HCT116 (cell line): Measurements from ENCODE around the gene PLA2G2C.

ENCODE experiments used
- CBX3 ChIP-seq: IDR thresholded peaks from 2 replicates; pipeline ENCODE4 v1.6.1; 2012; ENCODE audit warnings: low read depth
- EZH2 ChIP-seq: fragments of 200-600 bp; sonication (generic); IDR thresholded peaks from 2 replicates; pipeline ENCODE4 v1.6.1; 2017; ENCODE audit warnings: antibody characterized with exemption, mixed run types
- POLR2A ChIP-seq: IDR thresholded peaks from 2 replicates; pipeline ENCODE4 v1.7.0; 2011; ENCODE audit warnings: borderline replicate concordance; ENCODE audit not compliant: insufficient read depth, insufficient read length; ENCODE audit errors: extremely low read depth
- POLR2AphosphoS5 ChIP-seq: IDR thresholded peaks from 2 replicates; pipeline ENCODE4 v1.6.1; 2011; ENCODE audit warnings: mild to moderate bottlenecking, low read depth, low read length, moderate library complexity
- RAD21 ChIP-seq: IDR thresholded peaks from 2 replicates; pipeline ENCODE4 v1.6.1; 2012; ENCODE audit warnings: low read depth, mild to moderate bottlenecking
- ZFX ChIP-seq: fragments of 450-650 bp; IDR thresholded peaks from 2 replicates; pipeline ENCODE4 v1.6.1; 2017
- ZNF274 ChIP-seq: fragments of 200-500 bp; sonication (Bioruptor generic); IDR thresholded peaks from 2 replicates; pipeline ENCODE4 v1.6.1; 2014; ENCODE audit warnings: mild to moderate bottlenecking, low read depth, low read length, inconsistent platforms
- TF ChIP-seq, protein P1 (sequence below), 3 experiments: fragments of 200-600 bp in 1 of 3; sonication (generic) in 1 of 3; IDR thresholded peaks in 2 of 3; conservative IDR thresholded peaks in 1 of 3; 2 replicates each; pipeline ENCODE4 v1.5.1; 2012 to 2017; ENCODE audit warnings: low read depth in 2 of 3, low read length in 2 of 3, antibody characterized with exemption in 1 of 3, borderline replicate concordance in 1 of 3, control low read depth in 1 of 3, mild to moderate bottlenecking in 1 of 3, mixed read lengths in 1 of 3, mixed run types in 1 of 3, moderate library complexity in 1 of 3; ENCODE audit not compliant: insufficient read depth in 1 of 3
- TF ChIP-seq, protein P2 (sequence below): IDR thresholded peaks from 2 replicates; pipeline ENCODE4 v1.6.1; 2012

DNA sequence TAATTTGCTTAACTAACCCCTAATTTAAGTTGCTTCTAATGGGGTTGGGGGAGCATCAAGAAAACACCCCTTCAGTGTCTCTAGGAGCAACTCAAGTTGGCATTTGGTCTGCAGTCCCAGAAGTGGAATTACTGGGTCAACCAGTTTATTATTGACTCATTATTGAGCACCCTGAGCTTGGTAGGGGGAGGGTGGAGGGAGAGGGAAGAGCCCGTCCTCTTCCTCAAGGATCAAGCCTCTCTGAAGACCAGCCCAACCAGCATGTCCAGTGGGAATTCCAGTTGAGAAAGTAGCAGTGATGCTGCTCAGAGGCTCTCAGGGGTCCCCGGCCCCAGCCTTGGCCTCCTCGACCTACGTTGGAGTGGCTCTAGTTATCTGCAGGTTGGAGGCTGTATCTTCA lies 49.3 kb downstream of the PLA2G2C start:
- TF ChIP-seq EZH2 (no peak), ZNF274 (no peak), POLR2A (no peak), ZFX (no peak), POLR2AphosphoS5 (no peak), RAD21 (no peak), CBX3 (0 out of 2 replicates have a peak, but pooled peaks have one; percentile 22)
- TF ChIP-seq, protein P1, sequence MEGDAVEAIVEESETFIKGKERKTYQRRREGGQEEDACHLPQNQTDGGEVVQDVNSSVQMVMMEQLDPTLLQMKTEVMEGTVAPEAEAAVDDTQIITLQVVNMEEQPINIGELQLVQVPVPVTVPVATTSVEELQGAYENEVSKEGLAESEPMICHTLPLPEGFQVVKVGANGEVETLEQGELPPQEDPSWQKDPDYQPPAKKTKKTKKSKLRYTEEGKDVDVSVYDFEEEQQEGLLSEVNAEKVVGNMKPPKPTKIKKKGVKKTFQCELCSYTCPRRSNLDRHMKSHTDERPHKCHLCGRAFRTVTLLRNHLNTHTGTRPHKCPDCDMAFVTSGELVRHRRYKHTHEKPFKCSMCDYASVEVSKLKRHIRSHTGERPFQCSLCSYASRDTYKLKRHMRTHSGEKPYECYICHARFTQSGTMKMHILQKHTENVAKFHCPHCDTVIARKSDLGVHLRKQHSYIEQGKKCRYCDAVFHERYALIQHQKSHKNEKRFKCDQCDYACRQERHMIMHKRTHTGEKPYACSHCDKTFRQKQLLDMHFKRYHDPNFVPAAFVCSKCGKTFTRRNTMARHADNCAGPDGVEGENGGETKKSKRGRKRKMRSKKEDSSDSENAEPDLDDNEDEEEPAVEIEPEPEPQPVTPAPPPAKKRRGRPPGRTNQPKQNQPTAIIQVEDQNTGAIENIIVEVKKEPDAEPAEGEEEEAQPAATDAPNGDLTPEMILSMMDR (IDR thresholded peaks at IDR 0.05 in 2 of 3, conservative IDR thresholded peaks at IDR 0.05 in 1 of 3; ENCODE audit: borderline replicate concordance in 1 of 3, insufficient read depth in 1 of 3, low read depth in 2 of 3, low read length in 2 of 3) = no peak
- TF ChIP-seq, protein P2, sequence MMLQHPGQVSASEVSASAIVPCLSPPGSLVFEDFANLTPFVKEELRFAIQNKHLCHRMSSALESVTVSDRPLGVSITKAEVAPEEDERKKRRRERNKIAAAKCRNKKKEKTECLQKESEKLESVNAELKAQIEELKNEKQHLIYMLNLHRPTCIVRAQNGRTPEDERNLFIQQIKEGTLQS = no peak
